Common myeloid progenitor, CD34-positive (primary cell): ENCODE results near the gene PPIA.
A peak's percentile ranks its signal among the peaks of the same experiment; 100 is the strongest.
"Not testable (repeated sequence)": the region's sequence is repeated elsewhere in the genome, so short reads cannot be mapped to it uniquely, and the experiment has no call there.

Experiments used
- CTCF ChIA-PET: fragments of 350-600 bp; sonication (Branson Sonifier 250); formaldehyde crosslinking; loops from one replicate; lab custom pipeline; 2021; ENCODE audit warnings: antibody characterized with exemption; lab: Charles Lee
- POLR2A ChIA-PET: fragments of 350-600 bp; sonication (Branson Sonifier 250); formaldehyde crosslinking; loops from one replicate; lab custom pipeline; 2021; ENCODE audit warnings: antibody characterized with exemption; lab: Charles Lee
- DNase-seq, 3 donors: peaks; one replicate each; pipeline versions ENCODE4 v3.0.0 to v3.0.0-alpha.2; 2013
- H3K27ac ChIP-seq, 2 experiments: 1 replicate in 1 of 2; 2 replicates in 1 of 2; pipeline ENCODE4 v1.7.0; 2013; ENCODE audit warnings: inconsistent platforms in 2 of 2, low read length in 2 of 2, mild to moderate bottlenecking in 2 of 2, low read depth in 1 of 2, moderate library complexity in 1 of 2; ENCODE audit not compliant: severe bottlenecking in 2 of 2, insufficient read depth in 1 of 2, poor library complexity in 1 of 2
- H3K27me3 ChIP-seq, 5 experiments: replicated peaks in 2 of 5; 1 replicate in 3 of 5; 2 replicates in 2 of 5; pipeline versions ENCODE4 v1.6.1 to v1.7.0; 2013; ENCODE audit warnings: low read length in 4 of 5, mild to moderate bottlenecking in 2 of 5, moderate library complexity in 2 of 5, inconsistent platforms in 1 of 5; ENCODE audit not compliant: insufficient read depth in 5 of 5, control insufficient read depth in 4 of 5
- H3K36me3 ChIP-seq, 4 experiments: 1 replicate in 2 of 4; 2 replicates in 2 of 4; pipeline versions ENCODE4 v1.6.1 to v1.7.0; 2013; ENCODE audit warnings: low read length in 3 of 4, control low read depth in 1 of 4, mild to moderate bottlenecking in 1 of 4; ENCODE audit not compliant: control insufficient read depth in 4 of 4, insufficient read depth in 4 of 4
- H3K4me1 ChIP-seq, 4 experiments: 1 replicate in 3 of 4; 2 replicates in 1 of 4; pipeline versions ENCODE4 v1.6.1 to v1.7.1; 2013; ENCODE audit warnings: low read length in 3 of 4, mild to moderate bottlenecking in 3 of 4, control low read depth in 1 of 4, inconsistent platforms in 1 of 4, moderate library complexity in 1 of 4; ENCODE audit not compliant: control insufficient read depth in 4 of 4, insufficient read depth in 4 of 4; ENCODE audit errors: control extremely low read depth in 1 of 4
- H3K4me3 ChIP-seq, 7 experiments: 1 replicate in 4 of 7; 2 replicates in 3 of 7; pipeline versions ENCODE4 v1.5.1 to v1.7.0; 2013; ENCODE audit warnings: mild to moderate bottlenecking in 7 of 7, low read length in 6 of 7, moderate library complexity in 6 of 7, inconsistent platforms in 2 of 7, low read depth in 2 of 7, control low read depth in 1 of 7; ENCODE audit not compliant: insufficient read depth in 4 of 7, control insufficient read depth in 1 of 7; ENCODE audit errors: extremely low read depth in 1 of 7
- H3K9me3 ChIP-seq, 5 experiments: 1 replicate in 4 of 5; 2 replicates in 1 of 5; pipeline versions ENCODE4 v1.6.1 to v1.7.1; 2013; ENCODE audit warnings: low read length in 4 of 5, mild to moderate bottlenecking in 2 of 5, inconsistent platforms in 1 of 5, low read depth in 1 of 5, moderate library complexity in 1 of 5; ENCODE audit not compliant: control insufficient read depth in 4 of 5, insufficient read depth in 2 of 5; ENCODE audit errors: control extremely low read depth in 1 of 5
- WGBS: methylation state at CpG from one replicate; pipeline ENCODE4 v1.1.5; 2013; ENCODE audit not compliant: insufficient coverage; 5-methylcytosine and 5-hydroxymethylcytosine counted together

Gene PPIA

DNA sequence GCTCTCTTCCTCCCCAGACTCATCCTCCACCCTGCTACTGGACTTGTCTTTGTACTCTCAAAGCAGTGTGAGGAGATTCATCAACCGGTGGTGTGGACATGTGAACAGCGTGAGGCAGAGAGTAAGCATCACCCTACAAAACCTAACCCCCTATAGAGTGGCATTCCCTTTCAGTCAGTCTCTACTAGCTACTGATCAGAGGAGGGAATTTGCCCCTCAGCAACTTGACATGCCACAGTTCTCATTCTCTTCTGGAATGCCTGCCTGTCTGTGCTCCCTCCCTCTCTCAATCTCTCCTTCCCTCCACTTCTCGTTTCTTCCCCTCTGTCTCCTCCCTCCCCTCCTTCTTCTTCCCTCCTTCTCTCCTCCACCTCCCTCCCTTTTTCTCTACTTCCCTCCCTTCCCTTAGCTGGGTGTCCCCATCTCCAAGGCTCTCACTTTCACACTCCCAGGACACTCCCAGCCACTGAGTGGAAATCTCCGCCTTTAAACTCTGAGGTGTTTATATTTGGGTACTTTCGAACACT, 26.8 kb downstream of the PPIA start:
- no peak for DNase-seq
- POLR2A ChIA-PET = no interaction called here
- CTCF ChIA-PET = interaction anchor here (0.5 to 1.4 kb wide), 5 partner anchors 7 to 105 kb away, joined by 3 to 4 read pairs (median 3); no protein-coding TSS in a partner anchor
- no peaks in the 10 kb centered on the region for H3K27me3 ChIP-seq
- H3K4me1 ChIP-seq = peaks cover 0 to 13% (median 8%) of the 10 kb centered on the region in 4 experiments
- peaks cover 1 to 29% (median 21%) of the 10 kb centered on the region in 4 experiments for H3K36me3 ChIP-seq
- no peaks in the 10 kb centered on the region for H3K9me3 ChIP-seq
- no peak overlapping the region for H3K27ac ChIP-seq
- no peak overlapping the region for H3K4me3 ChIP-seq
- WGBS = 75% methylated on average over 2 of the region's 5 CpGs

DNA sequence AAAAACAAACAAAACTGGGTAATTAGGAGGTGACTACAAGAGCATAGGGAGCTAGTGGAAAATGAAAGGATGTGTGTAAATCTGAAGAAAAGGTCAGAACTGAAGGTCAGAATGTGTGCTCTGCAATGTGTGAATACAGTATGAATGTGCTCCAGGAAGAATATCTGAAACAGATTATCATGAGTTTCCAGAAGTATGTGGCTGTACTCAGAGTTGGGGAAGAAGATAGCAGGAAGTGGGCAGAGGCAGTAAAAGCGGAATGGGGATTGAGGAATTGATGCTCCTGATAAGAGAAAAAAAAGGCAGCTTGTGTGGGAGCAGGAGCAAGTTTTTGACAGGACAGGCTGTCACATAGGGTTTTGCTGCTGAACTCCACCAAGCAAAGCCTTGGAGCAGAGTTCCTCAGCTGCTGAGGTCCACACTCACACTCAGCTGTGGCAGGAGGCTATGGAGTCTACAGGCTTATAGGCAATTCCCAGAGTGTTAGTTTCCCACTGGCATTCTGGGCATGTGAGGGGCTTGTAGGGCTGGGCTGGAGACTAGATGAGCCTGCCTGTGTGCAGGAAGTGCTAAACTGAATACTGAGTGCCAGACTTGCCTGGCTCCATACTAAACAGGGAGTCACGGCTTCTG, 28.5 kb downstream of the PPIA start:
- no peak for DNase-seq
- Histone ChIP-seq H3K4me1 (peaks cover 0 to 17% (median 8%) of the 10 kb centered on the region in 4 experiments), H3K4me3 (no peak overlapping the region), H3K27ac (peak overlapping the region in 1 of 2 experiments; percentile 32), H3K9me3 (no peaks in the 10 kb centered on the region), H3K36me3 (peaks cover 12 to 44% (median 33%) of the 10 kb centered on the region in 4 experiments), H3K27me3 (no peaks in the 10 kb centered on the region)
- ChIA-PET CTCF (interaction anchor here (0.7 to 1.2 kb wide), 5 partner anchors 9 to 237 kb away, joined by 3 to 4 read pairs (median 3); no protein-coding TSS in a partner anchor), POLR2A (interaction anchor here (1.0 to 1.4 kb wide), 2 partner anchors 11 to 311 kb away, joined by 5 read pairs; no protein-coding TSS in a partner anchor)
- 57% methylated on average over 2 of the region's 2 CpGs for WGBS

GRCh38 chr7:44827567-44827966, 31.1 kb downstream of the PPIA start:
- peak in 2 of 3 donors; percentile 43 to 66 for DNase-seq
- Histone ChIP-seq H3K4me3 (no peak overlapping the region), H3K9me3 (no peaks in the 10 kb centered on the region), H3K4me1 (peaks cover 0 to 17% (median 8%) of the 10 kb centered on the region in 4 experiments), H3K27ac (no peak overlapping the region), H3K36me3 (peaks cover 21 to 67% (median 47%) of the 10 kb centered on the region in 4 experiments), H3K27me3 (no peaks in the 10 kb centered on the region)
- WGBS = 33% methylated on average over 1 of the region's 3 CpGs
- POLR2A ChIA-PET = interaction anchor here (1.2 kb wide), 1 partner anchor 10 kb away, joined by 3 read pairs; no protein-coding TSS in a partner anchor
- CTCF ChIA-PET = interaction anchor here (0.8 to 1.3 kb wide), 6 partner anchors 9 to 85 kb away, joined by 3 to 4 read pairs (median 3); no protein-coding TSS in a partner anchor

DNA sequence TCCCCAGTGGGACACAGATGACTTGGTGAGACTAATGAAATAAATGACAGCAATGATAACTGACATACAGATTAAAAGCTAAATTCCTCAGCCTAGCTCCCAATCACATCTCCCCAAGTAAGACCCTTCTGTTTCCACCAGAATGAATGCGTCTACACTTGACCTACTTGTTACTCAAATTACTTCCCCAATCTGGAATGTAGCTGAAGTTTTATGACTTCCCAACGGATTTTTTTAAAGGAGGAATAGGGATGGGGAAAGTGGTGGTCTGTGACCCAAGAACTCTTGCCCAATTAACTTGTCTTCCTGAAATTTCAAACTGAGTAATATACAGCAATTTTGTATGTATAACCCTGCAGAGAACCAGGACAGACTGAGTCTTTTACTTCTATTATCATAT, 42.3 kb downstream of the PPIA start:
- CTCF ChIA-PET = interaction anchor here (0.8 to 1.0 kb wide), 2 partner anchors 8 to 15 kb away, joined by 3 to 4 read pairs; no protein-coding TSS in a partner anchor
- WGBS = no CpG with 5 or more reads among the region's 2 CpGs
- Histone ChIP-seq H3K27me3 (no peaks in the 10 kb centered on the region), H3K4me1 (peaks cover 0 to 3% (median under 1%) of the 10 kb centered on the region in 4 experiments), H3K36me3 (peaks cover 27 to 62% (median 46%) of the 10 kb centered on the region in 4 experiments), H3K9me3 (no peaks in the 10 kb centered on the region), H3K27ac (no peak overlapping the region), H3K4me3 (no peak overlapping the region)
- DNase-seq = no peak
- POLR2A ChIA-PET = no interaction called here

DNA sequence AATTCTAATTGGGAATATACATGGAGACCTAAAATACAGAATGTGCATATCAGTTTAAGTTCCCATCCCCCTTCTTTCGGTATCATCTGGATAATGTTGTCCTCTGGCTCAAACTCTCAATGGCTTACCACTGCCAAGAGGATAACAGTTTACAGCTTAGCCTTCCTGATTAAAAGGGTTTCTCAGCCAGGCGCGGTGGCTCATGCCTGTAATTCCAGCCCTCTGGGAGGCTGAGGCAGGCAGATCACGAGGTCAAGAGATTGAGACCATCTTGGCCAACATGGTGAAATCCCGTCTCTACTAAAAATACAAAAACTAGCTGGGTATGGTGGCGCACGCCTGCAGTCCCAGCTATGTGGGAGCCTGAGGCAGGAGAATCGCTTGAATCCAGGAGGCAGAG, 46.2 kb downstream of the PPIA start:
- H3K9me3 ChIP-seq, POLR2A ChIA-PET, H3K27ac ChIP-seq, H3K27me3 ChIP-seq, H3K4me3 ChIP-seq, DNase-seq: not testable (repeated sequence)
- Histone ChIP-seq H3K36me3 (peaks cover 23 to 37% (median 25%) of the 10 kb centered on the region in 4 experiments), H3K4me1 (peaks cover 0 to 26% (median 18%) of the 10 kb centered on the region in 4 experiments)
- CTCF ChIA-PET = interaction anchor here (1.2 kb wide), 1 partner anchor 80 kb away, joined by 3 read pairs; no protein-coding TSS in a partner anchor
- whole genome bisulfite sequencing = 100% methylated on average over 4 of the region's 8 CpGs

- CTCF ChIA-PET = interaction anchor here (0.8 to 1.7 kb wide), 6 partner anchors 12 to 255 kb away, joined by 3 to 7 read pairs (median 4); no protein-coding TSS in a partner anchor
- H3K27me3 ChIP-seq, POLR2A ChIA-PET, DNase-seq, H3K9me3 ChIP-seq, H3K27ac ChIP-seq, H3K4me3 ChIP-seq: not testable (repeated sequence)
- no CpG with 5 or more reads among the region's 5 CpGs for WGBS
- peaks cover 0 to 26% (median 18%) of the 10 kb centered on the region in 4 experiments for H3K4me1 ChIP-seq
- H3K36me3 ChIP-seq = peaks cover 20 to 35% (median 24%) of the 10 kb centered on the region in 4 experiments
These were observed 47.0 kb downstream of the PPIA start for GRCh38 chr7:44843440-44843839.
